GM10266 (cell line): ENCODE results near the gene ETF1.

ENCODE experiments used
- DNase-seq: peaks from one replicate; pipeline ENCODE4 v3.0.0; 2012; ENCODE audit errors: extremely low spot score
- CTCF ChIP-seq: IDR thresholded peaks from 2 replicates; pipeline ENCODE4 v1.5.1; 2012; ENCODE audit warnings: mild to moderate bottlenecking, low read depth; ENCODE audit not compliant: control insufficient read depth, insufficient read depth; ENCODE audit errors: missing control alignments

The ETF1 gene

GRCh38 chr5:138570871-138571270, 27.8 kb upstream of the ETF1 start:
- no peak for DNase-seq
- TF ChIP-seq CTCF = no peak

- TF ChIP-seq CTCF = no peak
- DNase-seq = no peak
These were observed 26.7 kb upstream of the ETF1 start for GRCh38 chr5:138569782-138570181.

GRCh38 chr5:138568061-138568824, 25.2 kb upstream of the ETF1 start:
- TF ChIP-seq CTCF = no peak
- DNase-seq = no peak

GRCh38 chr5:138566792-138567191, 23.8 kb upstream of the ETF1 start:
- no peak for TF ChIP-seq CTCF
- no peak for DNase-seq

GRCh38 chr5:138565100-138565821, 22.2 kb upstream of the ETF1 start:
- TF ChIP-seq CTCF = no peak
- no peak for DNase-seq

GRCh38 chr5:138564242-138564641, 21.2 kb upstream of the ETF1 start:
- no peak for TF ChIP-seq CTCF
- DNase-seq = no peak
